ENCODE measurements around the gene ZNF557. TPM values are rescaled to one million over a fixed set of nuclear protein-coding genes. Genes with fewer than 3 reads are reported as not detected.

Gene ZNF557
- total RNA-seq, 2 donors from 2014 or later = 8.3 to 9.8 TPM

- peaks cover 55% of the 10 kb centered on the region for H3K36me3 ChIP-seq (ENCODE audit: control insufficient read depth, insufficient read depth, low read length)
- no peak for DNase-seq
- no peak for TF ChIP-seq CTCF (conservative IDR thresholded peaks at IDR 0.05)
Measured at GRCh38 chr19:7072541-7072940, 3.0 kb downstream of the ZNF557 start.

GRCh38 chr19:7074705-7075282, 5.3 kb downstream of the ZNF557 start:
- H3K4me1 ChIP-seq (ENCODE audit: control insufficient read depth, insufficient read depth, low read length) = no peaks in the 10 kb centered on the region
- no peak for TF ChIP-seq CTCF (conservative IDR thresholded peaks at IDR 0.05)
- WGBS, 2 experiments (ENCODE audit: insufficient coverage in 1 of 2, insufficient read length in 1 of 2) = 95 to 100% methylated on average over 15 to 29 of the region's 29 CpGs
- H3K27ac ChIP-seq (ENCODE audit: low read depth, low read length) = no peak overlapping the region
- H3K9me3 ChIP-seq (ENCODE audit: control insufficient read depth, low read length) = peaks cover 46% of the 10 kb centered on the region
- H3K4me1 Mint-ChIP-seq = no peaks in the 10 kb centered on the region
- H3K9ac ChIP-seq (ENCODE audit: extremely low read depth, low read length, poor library complexity, severe bottlenecking) = no peak overlapping the region
- no peaks in the 10 kb centered on the region for H3K27me3 Mint-ChIP-seq (ENCODE audit: insufficient read depth)
- H3K36me3 ChIP-seq (ENCODE audit: control insufficient read depth, insufficient read depth, low read length) = peaks cover 76% of the 10 kb centered on the region
- no peaks in the 10 kb centered on the region for H3K27me3 ChIP-seq (ENCODE audit: control insufficient read depth, insufficient read depth, low read length, poor library complexity, severe bottlenecking)
- no peak overlapping the region for H3K27ac Mint-ChIP-seq
- no peak overlapping the region for H3K4me3 Mint-ChIP-seq
- DNase-seq = no peak
- peaks cover 52% of the 10 kb centered on the region for H3K9me3 Mint-ChIP-seq
- H3K4me3 ChIP-seq (ENCODE audit: low read length) = no peak overlapping the region
- peaks cover 86% of the 10 kb centered on the region for H3K36me3 Mint-ChIP-seq (ENCODE audit: low read depth)

More at GRCh38 chr19:7072541-7072940, 3.0 kb downstream of the ZNF557 start:
- no peak overlapping the region for H3K27ac Mint-ChIP-seq
- peak overlapping the region; percentile 27 for H3K4me3 Mint-ChIP-seq
- peaks cover 36% of the 10 kb centered on the region for H3K9me3 ChIP-seq (ENCODE audit: control insufficient read depth, low read length)
- peaks cover 65% of the 10 kb centered on the region for H3K36me3 Mint-ChIP-seq (ENCODE audit: low read depth)
- H3K4me1 Mint-ChIP-seq = no peaks in the 10 kb centered on the region
- H3K27me3 ChIP-seq (ENCODE audit: control insufficient read depth, insufficient read depth, low read length, poor library complexity, severe bottlenecking) = no peaks in the 10 kb centered on the region
- H3K27ac ChIP-seq (ENCODE audit: low read depth, low read length) = no peak overlapping the region
- no peaks in the 10 kb centered on the region for H3K27me3 Mint-ChIP-seq (ENCODE audit: insufficient read depth)
- peaks cover 42% of the 10 kb centered on the region for H3K9me3 Mint-ChIP-seq
- WGBS, 2 experiments (ENCODE audit: insufficient coverage in 1 of 2, insufficient read length in 1 of 2) = 92 to 96% methylated on average over 3 to 6 of the region's 6 CpGs
- H3K4me1 ChIP-seq (ENCODE audit: control insufficient read depth, insufficient read depth, low read length) = no peaks in the 10 kb centered on the region
- no peak overlapping the region for H3K4me3 ChIP-seq (ENCODE audit: low read length)
- H3K9ac ChIP-seq (ENCODE audit: extremely low read depth, low read length, poor library complexity, severe bottlenecking) = no peak overlapping the region

- WGBS, 2 experiments (ENCODE audit: insufficient coverage in 1 of 2, insufficient read length in 1 of 2) = 93 to 96% methylated on average over 3 to 6 of the region's 6 CpGs
- Histone ChIP-seq H3K9ac (ENCODE audit: extremely low read depth, low read length, poor library complexity, severe bottlenecking) (no peak overlapping the region), H3K27ac (ENCODE audit: low read depth, low read length) (no peak overlapping the region), H3K4me1 (ENCODE audit: control insufficient read depth, insufficient read depth, low read length) (no peaks in the 10 kb centered on the region), H3K27me3 (ENCODE audit: control insufficient read depth, insufficient read depth, low read length, poor library complexity, severe bottlenecking) (no peaks in the 10 kb centered on the region), H3K36me3 (ENCODE audit: control insufficient read depth, insufficient read depth, low read length) (peaks cover 84% of the 10 kb centered on the region), H3K4me3 (ENCODE audit: low read length) (no peak overlapping the region), H3K9me3 (ENCODE audit: control insufficient read depth, low read length) (peaks cover 60% of the 10 kb centered on the region)
- peaks cover 88% of the 10 kb centered on the region for H3K36me3 Mint-ChIP-seq (ENCODE audit: low read depth)
- no peaks in the 10 kb centered on the region for H3K4me1 Mint-ChIP-seq
- H3K27ac Mint-ChIP-seq = no peak overlapping the region
- H3K27me3 Mint-ChIP-seq (ENCODE audit: insufficient read depth) = no peaks in the 10 kb centered on the region
- H3K9me3 Mint-ChIP-seq = peaks cover 65% of the 10 kb centered on the region
- H3K4me3 Mint-ChIP-seq = no peak overlapping the region
- DNase-seq = no peak
- TF ChIP-seq CTCF (conservative IDR thresholded peaks at IDR 0.05) = no peak
Measured at GRCh38 chr19:7076151-7076550, 6.6 kb downstream of the ZNF557 start.
